Vagina (tissue), 2 donors: ENCODE results near the gene ADRB2.

Source experiments
- POLR2A ChIP-seq, 2 donors: fragments of 450-650 bp; IDR thresholded peaks; one replicate each; pipeline ENCODE4 v1.6.1; 2017; ENCODE audit warnings: antibody characterized with exemption in 2 of 2, mild to moderate bottlenecking in 2 of 2, moderate library complexity in 2 of 2
- TF ChIP-seq, protein P1 (sequence below), 3 experiments: fragments of 450-650 bp in 2 of 3; fragments of 200-600 bp in 1 of 3; sonication (generic) in 1 of 3; IDR thresholded peaks; one replicate each; pipeline ENCODE4 v1.5.1; 2017 to 2019; ENCODE audit warnings: antibody characterized with exemption in 3 of 3, mild to moderate bottlenecking in 2 of 3, moderate library complexity in 2 of 3

DNA sequence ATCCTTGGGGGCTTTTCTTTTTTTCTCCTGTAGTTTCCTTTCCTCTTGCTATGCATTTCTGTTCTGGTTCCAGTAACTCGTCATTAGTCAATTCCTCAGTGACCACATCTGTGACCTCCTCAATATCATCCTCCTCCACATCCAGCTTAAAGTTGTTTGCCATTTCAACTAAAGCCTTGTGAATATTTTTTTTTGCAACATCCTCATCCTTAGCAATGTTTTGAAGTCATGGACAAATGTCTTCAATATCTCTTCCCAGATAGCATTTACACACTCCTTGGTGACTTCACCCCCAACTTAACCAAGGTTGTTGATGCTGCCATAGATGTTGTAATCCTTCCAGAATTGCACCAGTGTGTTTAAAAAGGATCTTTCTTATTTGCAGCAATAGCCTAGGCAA is 14.7 kb upstream of the ADRB2 start:
- TF ChIP-seq, protein P1, sequence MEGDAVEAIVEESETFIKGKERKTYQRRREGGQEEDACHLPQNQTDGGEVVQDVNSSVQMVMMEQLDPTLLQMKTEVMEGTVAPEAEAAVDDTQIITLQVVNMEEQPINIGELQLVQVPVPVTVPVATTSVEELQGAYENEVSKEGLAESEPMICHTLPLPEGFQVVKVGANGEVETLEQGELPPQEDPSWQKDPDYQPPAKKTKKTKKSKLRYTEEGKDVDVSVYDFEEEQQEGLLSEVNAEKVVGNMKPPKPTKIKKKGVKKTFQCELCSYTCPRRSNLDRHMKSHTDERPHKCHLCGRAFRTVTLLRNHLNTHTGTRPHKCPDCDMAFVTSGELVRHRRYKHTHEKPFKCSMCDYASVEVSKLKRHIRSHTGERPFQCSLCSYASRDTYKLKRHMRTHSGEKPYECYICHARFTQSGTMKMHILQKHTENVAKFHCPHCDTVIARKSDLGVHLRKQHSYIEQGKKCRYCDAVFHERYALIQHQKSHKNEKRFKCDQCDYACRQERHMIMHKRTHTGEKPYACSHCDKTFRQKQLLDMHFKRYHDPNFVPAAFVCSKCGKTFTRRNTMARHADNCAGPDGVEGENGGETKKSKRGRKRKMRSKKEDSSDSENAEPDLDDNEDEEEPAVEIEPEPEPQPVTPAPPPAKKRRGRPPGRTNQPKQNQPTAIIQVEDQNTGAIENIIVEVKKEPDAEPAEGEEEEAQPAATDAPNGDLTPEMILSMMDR (IDR thresholded peaks at IDR 0.05) = no peak
- TF ChIP-seq POLR2A (IDR thresholded peaks at IDR 0.05) = no peak
